GM18867 (cell line): Measurements from ENCODE around the gene BCKDHB.
A peak's percentile ranks its signal among the peaks of the same experiment; 100 is the strongest.
"Not testable (repeated sequence)": the region's sequence is repeated elsewhere in the genome, so short reads cannot be mapped to it uniquely, and the experiment has no call there.

Experiments
- ATAC-seq: cut with Tn5 transposase; IDR thresholded peaks from one replicate; pipeline ENCODE4 v1.9.1; 2021; ENCODE audit warnings: mild to moderate bottlenecking, moderate library complexity; ENCODE audit not compliant: unreplicated experiment

The BCKDHB gene

DNA sequence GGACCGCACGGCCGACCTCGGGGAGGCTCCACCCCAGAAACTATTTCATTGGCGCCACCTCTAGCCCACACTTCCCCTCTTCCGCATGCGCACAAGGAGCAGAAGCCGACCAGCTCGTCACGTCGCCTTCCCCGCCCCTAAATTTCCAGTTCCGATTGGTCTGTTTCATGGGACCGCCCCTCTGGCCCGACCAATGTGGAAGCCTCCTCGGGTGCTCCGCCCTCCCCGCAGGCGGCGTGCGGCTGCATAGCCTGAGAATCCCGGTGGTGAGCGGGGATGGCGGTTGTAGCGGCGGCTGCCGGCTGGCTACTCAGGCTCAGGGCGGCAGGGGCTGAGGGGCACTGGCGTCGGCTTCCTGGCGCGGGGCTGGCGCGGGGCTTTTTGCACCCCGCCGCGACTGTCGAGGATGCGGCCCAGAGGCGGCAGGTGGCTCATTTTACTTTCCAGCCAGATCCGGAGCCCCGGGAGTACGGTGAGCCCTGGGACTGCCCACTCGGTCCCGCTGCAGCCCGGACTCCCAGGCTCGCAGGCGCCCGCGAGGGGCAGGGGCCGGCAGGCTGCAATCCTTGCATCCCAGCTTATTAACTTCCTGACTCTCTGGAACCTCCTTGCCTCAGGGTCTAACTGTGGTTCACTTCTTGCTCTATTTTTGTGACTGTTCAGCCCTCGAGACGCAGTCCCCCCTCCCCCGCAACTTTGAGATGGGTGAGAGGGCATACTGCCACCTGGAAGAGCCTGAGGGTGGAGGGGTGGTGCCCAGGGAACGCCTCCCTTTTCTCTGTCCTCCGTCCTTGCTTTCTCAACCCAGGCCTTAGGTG lies at the start of gene BCKDHB:
Gene BCKDHB, plus strand, starts transcription at position 254 of the 818 bp plus-strand sequence. Its CDS starts 23 bp downstream, at position 277.
- ATAC-seq = peak; percentile 98

DNA sequence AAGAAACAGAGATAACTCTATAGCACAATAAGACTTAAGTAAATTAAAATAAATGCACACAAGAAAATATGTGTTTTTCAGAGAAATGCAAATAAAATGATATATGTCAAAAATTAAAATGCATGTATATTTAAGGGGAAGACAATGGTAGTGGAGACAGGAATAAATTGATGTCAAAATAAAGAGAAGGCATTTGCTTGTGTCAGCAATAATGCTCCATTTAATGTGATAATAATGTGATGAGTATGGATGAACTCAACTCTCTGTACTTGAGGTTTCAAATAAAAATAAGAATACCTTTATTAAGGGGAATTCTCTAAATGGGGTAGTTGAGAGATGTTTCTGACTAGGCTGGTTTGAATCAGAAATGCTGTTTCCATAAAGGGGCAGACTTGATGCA lies 45.7 kb upstream of the BCKDHB start:
- no peak for ATAC-seq

DNA sequence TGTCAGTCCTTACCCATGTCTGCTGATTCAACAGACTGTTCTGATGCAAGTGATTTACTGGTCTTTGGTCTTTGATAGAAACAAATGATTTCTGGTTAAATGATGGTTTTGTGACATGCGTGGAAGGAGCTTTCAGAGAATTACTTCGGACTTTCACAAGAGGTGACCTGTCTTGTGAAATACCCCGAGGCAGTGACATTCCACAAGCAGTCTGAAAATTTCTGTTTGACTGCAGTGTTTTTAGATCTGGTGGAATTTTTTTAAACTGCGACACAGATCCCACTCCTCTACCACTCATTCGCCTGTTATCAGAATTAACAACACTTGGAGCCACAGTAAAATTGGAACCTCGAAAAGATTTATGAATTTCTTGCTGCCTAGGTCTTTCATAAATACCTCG lies 38.3 kb upstream of the BCKDHB start:
- ATAC-seq = not testable (repeated sequence)

- not testable (repeated sequence) for ATAC-seq
Measured at GRCh38 chr6:80070431-80070830, 36.0 kb upstream of the BCKDHB start.

DNA sequence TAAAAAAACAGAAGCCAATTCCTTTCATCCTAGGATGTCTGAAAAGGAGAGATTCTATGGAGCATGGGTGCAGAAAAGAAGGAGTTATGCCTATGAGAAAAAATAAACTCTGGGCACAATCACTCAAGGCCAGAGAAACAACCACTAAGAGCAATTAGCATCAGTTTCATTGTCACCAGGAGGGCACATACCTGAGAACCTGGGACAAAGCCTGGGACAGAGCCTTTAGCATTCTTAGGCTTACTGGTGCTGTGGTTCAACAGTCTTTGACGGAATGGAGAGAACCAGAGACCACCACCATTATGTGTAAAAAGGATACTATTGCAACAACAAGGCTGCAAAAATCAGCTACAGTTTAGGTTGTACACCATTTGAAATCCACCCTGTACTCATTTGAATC lies 29.4 kb upstream of the BCKDHB start:
- no peak for ATAC-seq

- no peak for ATAC-seq
Measured at GRCh38 chr6:80088637-80089036, 17.8 kb upstream of the BCKDHB start.

GRCh38 chr6:80091506-80091905 lies 15.0 kb upstream of the BCKDHB start:
- ATAC-seq = no peak

DNA sequence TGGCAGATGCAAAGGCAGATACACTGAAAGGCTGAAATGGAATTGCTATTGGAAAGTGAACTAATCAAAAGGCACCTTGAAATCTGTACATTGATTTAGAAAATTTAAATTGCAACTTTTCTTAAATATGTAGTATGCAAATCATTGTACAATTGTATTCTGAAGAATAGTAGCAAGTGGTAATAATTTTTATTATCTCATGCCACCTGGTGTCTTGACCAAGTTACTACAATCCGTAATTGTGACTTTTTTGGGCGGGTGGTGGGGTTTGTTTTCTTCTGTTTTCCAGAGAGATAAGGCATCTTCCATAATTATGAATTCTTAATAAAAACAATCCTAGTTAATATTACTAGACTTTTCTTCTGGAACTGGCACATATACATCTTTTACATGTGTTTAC lies 12.5 kb upstream of the BCKDHB start:
- ATAC-seq = peak; percentile 71

GRCh38 chr6:80095600-80095999 lies 10.9 kb upstream of the BCKDHB start:
- no peak for ATAC-seq

GRCh38 chr6:80098392-80098791 lies 8.1 kb upstream of the BCKDHB start:
- no peak for ATAC-seq

DNA sequence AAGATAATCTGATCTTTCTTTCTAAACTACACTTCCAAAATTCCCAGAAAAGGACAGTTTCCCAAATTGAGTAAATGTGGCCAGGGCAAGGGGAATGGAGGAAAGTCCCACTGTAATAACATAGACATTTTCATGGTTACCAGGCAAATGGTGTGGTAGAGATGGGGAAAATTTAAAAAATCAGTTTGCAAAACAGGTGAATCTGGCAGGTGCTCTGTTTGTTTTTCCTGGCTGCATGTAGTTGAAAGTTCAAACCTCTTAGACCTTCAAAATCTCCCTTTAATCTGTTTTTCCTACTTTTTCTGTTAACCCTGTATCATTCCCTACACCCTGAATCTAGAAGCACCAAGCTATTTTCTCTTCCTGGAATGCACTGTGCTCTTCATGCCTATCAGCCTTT lies 2.0 kb upstream of the BCKDHB start:
- ATAC-seq = no peak

DNA sequence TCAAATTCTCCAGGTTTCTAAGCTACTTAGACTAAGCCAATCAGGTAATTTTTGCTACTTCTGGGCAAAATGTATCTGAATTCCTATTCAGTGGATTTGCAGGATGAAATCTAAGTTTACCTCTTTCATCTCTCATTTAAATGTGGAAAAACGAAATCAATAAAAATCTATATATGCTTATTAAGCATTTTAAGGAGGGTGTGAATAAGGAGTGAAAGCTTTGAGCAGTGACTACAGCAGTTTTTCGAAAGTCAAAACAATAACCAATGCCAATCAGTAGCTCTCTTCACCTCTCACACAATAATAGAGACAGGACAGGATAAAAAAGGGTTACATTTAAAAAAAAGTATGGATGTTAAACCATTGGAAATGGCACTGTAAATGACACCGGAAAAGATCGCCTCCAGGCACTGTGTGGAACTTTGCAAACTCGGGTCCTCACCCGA lies 476 bp upstream of the BCKDHB start:
- ATAC-seq = peak; percentile 17

- not testable (repeated sequence) for ATAC-seq
Measured at GRCh38 chr6:80122576-80122975, 16.1 kb downstream of the BCKDHB start.

DNA sequence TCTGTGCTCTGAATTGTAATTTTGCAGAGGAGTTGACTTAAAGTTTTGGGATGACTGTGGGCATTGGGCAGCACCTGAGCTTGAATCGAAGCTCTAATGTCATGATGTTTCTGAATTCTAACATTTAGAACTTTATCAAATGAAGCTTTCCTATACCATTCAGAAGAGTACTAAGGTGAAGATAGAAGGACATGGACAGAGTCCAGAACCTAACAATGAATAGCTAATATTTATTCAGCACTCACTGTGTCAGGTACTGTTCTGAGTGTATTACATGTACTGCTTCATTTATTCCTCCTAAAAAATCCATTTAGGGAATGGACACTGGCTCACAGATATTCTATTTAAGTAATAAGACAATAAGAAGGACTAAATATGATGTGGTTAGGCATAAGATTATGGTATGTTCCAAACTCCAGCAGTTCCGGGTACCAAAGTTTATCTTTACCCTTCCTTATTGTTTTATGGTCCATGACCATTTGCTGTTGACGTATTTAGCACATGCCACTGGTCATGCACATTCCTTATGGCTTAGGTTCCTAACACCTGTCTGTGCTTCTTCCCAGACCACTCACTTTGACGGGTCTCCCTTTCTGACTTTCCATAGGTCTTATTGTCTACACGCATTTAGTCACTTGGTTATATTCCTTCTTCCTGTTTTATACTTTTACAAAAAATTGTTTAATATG lies 20.3 kb downstream of the BCKDHB start:
- ATAC-seq = no peak

GRCh38 chr6:80129485-80129884 lies 23.0 kb downstream of the BCKDHB start:
- no peak for ATAC-seq

DNA sequence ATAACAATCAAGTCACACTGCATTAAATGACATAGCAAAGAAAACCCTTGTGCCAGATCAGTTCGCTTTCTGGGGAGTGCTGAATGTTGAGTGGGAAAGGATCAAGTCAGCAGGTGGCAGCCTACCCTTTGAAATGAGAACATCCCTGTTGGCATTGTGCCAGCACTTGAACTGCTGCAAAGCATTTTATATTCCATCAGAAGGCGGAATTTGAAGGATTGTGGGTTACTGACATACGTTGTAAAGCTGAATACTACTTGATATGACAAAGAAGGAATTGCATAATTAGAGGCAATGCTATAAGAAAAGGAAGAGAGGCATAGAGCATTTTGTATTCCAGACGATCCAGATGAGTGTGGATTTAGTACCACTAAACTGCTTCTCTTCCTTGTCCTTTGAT lies 26.5 kb downstream of the BCKDHB start:
- no peak for ATAC-seq

- no peak for ATAC-seq
Measured at GRCh38 chr6:80134065-80134464, 27.6 kb downstream of the BCKDHB start.

DNA sequence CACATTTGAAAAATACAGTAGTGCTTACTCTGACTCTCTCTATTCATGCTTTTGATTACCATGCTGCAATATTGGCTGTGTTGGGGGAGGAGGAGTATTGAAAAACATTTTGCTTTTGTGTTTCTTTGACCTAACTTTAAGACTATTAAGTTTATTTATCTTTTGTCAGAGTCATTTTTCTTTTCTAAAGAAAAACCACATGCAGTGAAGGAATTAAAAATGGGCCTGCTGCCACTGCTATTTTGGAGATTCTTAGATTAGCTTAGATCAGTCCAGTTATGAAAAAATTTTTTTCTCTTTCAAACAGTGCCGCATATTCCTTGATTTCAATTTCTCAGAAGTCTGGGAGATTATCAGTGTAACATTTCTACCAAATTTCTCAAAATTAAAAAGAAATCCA lies 36.1 kb downstream of the BCKDHB start:
- ATAC-seq = no peak

- no peak for ATAC-seq
Measured at GRCh38 chr6:80143419-80143937, 37.0 kb downstream of the BCKDHB start.

- ATAC-seq = no peak
Measured at GRCh38 chr6:80144753-80145315, 38.4 kb downstream of the BCKDHB start.

- ATAC-seq = no peak
Measured at GRCh38 chr6:80145509-80145908, 39.0 kb downstream of the BCKDHB start.

DNA sequence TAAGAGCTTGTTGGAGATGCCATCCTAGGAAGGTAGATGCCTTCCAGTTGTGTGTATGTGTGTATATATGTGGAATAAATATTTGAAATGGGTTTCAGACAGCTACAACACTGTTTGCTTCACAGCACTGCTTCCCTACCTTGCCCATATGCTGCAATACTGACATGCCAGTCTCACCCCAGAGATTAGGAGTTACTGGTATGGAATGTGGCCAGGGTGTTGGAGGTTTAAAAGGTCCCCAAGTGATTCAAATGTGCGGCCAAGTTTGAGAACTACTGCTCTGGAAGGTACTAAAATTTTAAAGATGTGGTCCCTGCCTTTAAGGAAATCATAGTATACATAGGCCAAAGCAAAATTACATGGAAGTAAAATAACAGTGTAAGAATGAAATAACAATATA lies 39.5 kb downstream of the BCKDHB start:
- no peak for ATAC-seq
